ENCODE results near the gene DLEU7. TPM values are rescaled to one million over a fixed set of nuclear protein-coding genes. Genes with fewer than 3 reads are reported as not detected.

DLEU7 gene
- total and polyA plus RNA-seq, 2 of the 8 experiments (the other 6 are each of a cell fraction or from before 2014, with no cell fraction given), result 4.9 to 5.2 TPM

DNA sequence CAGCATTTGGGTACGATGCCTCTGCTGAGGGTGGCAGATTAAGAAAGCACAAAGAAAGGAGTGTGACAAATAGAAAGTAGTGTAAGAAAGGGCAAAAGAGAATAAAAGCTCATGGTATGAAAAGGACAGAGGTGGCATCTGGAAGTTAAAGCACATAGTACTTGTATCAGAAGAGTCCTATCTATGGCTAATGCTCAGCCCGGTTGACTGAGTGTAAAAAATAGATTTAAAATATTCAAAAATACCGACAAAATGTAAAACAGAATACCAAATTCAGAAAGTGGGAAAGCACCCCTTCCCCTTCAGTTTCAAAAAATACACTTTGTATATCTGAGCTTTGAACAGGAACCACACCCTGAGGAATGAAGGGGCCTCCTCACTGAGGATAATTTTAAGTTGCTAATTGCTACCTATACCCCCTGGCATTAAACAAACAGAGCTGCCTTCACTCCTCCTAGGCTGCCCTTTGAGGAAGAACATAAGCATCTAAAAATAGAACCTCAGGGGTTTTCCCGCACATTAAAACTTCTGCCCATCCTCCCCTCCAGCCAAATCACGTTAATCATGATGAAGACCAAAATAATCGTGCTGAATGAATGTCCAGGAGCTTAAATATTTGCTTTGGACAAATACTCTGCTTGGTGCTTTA, 43.3 kb downstream of the DLEU7 start (continued):
- no peak for TF ChIP-seq CBX5 (IDR thresholded peaks at IDR 0.05; ENCODE audit: low read depth, low read length)
- no peak for TF ChIP-seq SP2 (IDR thresholded peaks at IDR 0.05; ENCODE audit: low read length)
- TF ChIP-seq GABPA (IDR thresholded peaks at IDR 0.05; ENCODE audit: borderline replicate concordance, insufficient read depth, low read length), result no peak
- TF ChIP-seq CBX8 (IDR thresholded peaks at IDR 0.05; ENCODE audit: borderline replicate concordance, low read depth, low read length), result no peak
- no peak for TF ChIP-seq JUND (IDR thresholded peaks at IDR 0.05; ENCODE audit: low read length)

All from H1 (cell line).